A549 (cell line): ENCODE data around the gene PEPD.

Experiments
- CHD2 ChIP-seq: fragments of 150-350 bp; IDR thresholded peaks from 2 replicates; pipeline ENCODE4 v1.6.1; 2014; ENCODE audit warnings: low read length; ENCODE audit not compliant: partially characterized antibody
- CTCF ChIP-seq: fragments of >200 bp; sonication (Bioruptor Twin); formaldehyde crosslinking; IDR thresholded peaks from 3 replicates; pipeline ENCODE4 v1.5.1; 2016
- EP300 ChIP-seq, 2 experiments: fragments of >200 bp; sonication (Bioruptor Twin); formaldehyde crosslinking; IDR thresholded peaks; 2 replicates in 1 of 2; 3 replicates in 1 of 2; pipeline ENCODE4 v1.6.1; 2016 to 2017
- POLR2A ChIP-seq: IDR thresholded peaks from 2 replicates; pipeline ENCODE4 v1.6.1; 2012; ENCODE audit warnings: mild to moderate bottlenecking, low read length
- TP53 ChIP-seq: fragments of 250-450 bp; sonication (Bioruptor Pico); IDR thresholded peaks from 2 replicates; pipeline ENCODE4 v1.5.0; 2021; ENCODE audit warnings: mild to moderate bottlenecking, moderate library complexity

GRCh38 chr19:33481863-33482262 lies 39.7 kb downstream of the PEPD start:
- TF ChIP-seq CTCF (no peak), POLR2A (no peak), EP300 (IDR thresholded peaks at IDR 0.05) (no peak), CHD2 (no peak), TP53 (CRISPR knock-in tag) (no peak)
